GM23338 (cell line): ENCODE measurements around the gene HBD.

ENCODE experiments used
- CTCF ChIP-seq, 2 experiments: fragments of 200-600 bp in 1 of 2; sonication (generic) in 1 of 2; conservative IDR thresholded peaks; 2 replicates each; pipeline versions ENCODE4 v1.5.1 to v1.6.1; 2016 to 2017; ENCODE audit warnings: antibody characterized with exemption in 2 of 2, low read depth in 2 of 2, mild to moderate bottlenecking in 2 of 2, moderate library complexity in 1 of 2
- ETS1 ChIP-seq: IDR thresholded peaks from 2 replicates; pipeline ENCODE4 v1.6.1; 2016; ENCODE audit warnings: antibody characterized with exemption
- EZH2 ChIP-seq: fragments of 200-600 bp; sonication (generic); IDR thresholded peaks from one replicate; pipeline ENCODE4 v1.8.0; 2017; ENCODE audit warnings: antibody characterized with exemption, mild to moderate bottlenecking, low read depth; ENCODE audit not compliant: unreplicated experiment
- EZH2phosphoT487 ChIP-seq: fragments of 200-600 bp; sonication (generic); IDR thresholded peaks from one replicate; pipeline ENCODE4 v1.8.1; 2018; ENCODE audit warnings: antibody characterized with exemption; ENCODE audit not compliant: unreplicated experiment
- JUNB ChIP-seq: IDR thresholded peaks from one replicate; pipeline ENCODE4 v1.6.1; 2016; ENCODE audit warnings: antibody characterized with exemption; ENCODE audit not compliant: unreplicated experiment
- POLR2AphosphoS5 ChIP-seq: IDR thresholded peaks from 2 replicates; pipeline ENCODE4 v1.6.1; 2016; ENCODE audit warnings: antibody characterized with exemption, low read depth
- REST ChIP-seq: IDR thresholded peaks from one replicate; pipeline ENCODE4 v1.6.1; 2018; ENCODE audit warnings: antibody characterized with exemption; ENCODE audit not compliant: unreplicated experiment

GRCh38 chr11:5233307-5233706, 976 bp downstream of the HBD start:
- TF ChIP-seq CTCF (conservative IDR thresholded peaks at IDR 0.05; ENCODE audit: low read depth in 2 of 2) = no peak
- no peak for TF ChIP-seq EZH2
- no peak for TF ChIP-seq JUNB
- TF ChIP-seq POLR2AphosphoS5 = no peak
- TF ChIP-seq REST = no peak
- no peak for TF ChIP-seq ETS1
- no peak for TF ChIP-seq EZH2phosphoT487
